C4-2B (cell line): Measurements from ENCODE around the gene BIRC6.

ENCODE experiments used
- ZFX ChIP-seq: fragments of 450-650 bp; IDR thresholded peaks from 2 replicates; pipeline ENCODE4 v1.6.1; 2017
- TF ChIP-seq, protein P1 (sequence below): fragments of 450-650 bp; conservative IDR thresholded peaks from 2 replicates; pipeline ENCODE4 v1.5.1; 2017; ENCODE audit warnings: mild to moderate bottlenecking

DNA sequence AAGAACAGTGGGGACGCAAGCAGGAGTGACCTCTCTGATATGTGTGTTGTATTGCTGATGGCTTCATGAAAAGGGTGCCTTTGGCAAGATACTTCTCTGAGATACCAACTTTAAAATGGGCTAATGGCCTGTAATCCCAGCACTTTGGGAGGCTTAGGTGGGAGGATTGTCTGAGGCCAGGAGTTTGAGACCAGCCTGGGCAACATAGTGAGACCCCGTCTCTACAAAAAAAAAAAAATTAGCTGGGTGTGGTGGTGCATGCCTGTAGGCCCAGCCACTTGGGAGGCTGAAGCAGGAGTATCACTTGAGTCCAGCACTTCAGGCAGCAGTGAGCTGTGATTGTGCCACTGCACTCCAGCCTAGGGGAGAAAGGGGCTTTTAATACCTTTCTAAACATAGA lies 9.8 kb downstream of the BIRC6 start:
- TF ChIP-seq, protein P1, sequence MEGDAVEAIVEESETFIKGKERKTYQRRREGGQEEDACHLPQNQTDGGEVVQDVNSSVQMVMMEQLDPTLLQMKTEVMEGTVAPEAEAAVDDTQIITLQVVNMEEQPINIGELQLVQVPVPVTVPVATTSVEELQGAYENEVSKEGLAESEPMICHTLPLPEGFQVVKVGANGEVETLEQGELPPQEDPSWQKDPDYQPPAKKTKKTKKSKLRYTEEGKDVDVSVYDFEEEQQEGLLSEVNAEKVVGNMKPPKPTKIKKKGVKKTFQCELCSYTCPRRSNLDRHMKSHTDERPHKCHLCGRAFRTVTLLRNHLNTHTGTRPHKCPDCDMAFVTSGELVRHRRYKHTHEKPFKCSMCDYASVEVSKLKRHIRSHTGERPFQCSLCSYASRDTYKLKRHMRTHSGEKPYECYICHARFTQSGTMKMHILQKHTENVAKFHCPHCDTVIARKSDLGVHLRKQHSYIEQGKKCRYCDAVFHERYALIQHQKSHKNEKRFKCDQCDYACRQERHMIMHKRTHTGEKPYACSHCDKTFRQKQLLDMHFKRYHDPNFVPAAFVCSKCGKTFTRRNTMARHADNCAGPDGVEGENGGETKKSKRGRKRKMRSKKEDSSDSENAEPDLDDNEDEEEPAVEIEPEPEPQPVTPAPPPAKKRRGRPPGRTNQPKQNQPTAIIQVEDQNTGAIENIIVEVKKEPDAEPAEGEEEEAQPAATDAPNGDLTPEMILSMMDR, result no peak
- TF ChIP-seq ZFX, result no peak
